Stimulated activated CD4-positive, alpha-beta T cell treated with anti-CD3 and anti-CD28 coated beads, Interleukin-12 subunit alpha, Interleukin-12 subunit beta, amount 100 ng/mL, for 4 hours (primary cell): ENCODE measurements around the gene CTBS.
"Not testable (repeated sequence)": the region's sequence is repeated elsewhere in the genome, so short reads cannot be mapped to it uniquely, and the experiment has no call there.

Experiments used
- DNase-seq: peaks from one replicate; pipeline ENCODE4 v3.0.0-alpha.2; 2020

The CTBS gene, protein sequence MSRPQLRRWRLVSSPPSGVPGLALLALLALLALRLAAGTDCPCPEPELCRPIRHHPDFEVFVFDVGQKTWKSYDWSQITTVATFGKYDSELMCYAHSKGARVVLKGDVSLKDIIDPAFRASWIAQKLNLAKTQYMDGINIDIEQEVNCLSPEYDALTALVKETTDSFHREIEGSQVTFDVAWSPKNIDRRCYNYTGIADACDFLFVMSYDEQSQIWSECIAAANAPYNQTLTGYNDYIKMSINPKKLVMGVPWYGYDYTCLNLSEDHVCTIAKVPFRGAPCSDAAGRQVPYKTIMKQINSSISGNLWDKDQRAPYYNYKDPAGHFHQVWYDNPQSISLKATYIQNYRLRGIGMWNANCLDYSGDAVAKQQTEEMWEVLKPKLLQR

DNA sequence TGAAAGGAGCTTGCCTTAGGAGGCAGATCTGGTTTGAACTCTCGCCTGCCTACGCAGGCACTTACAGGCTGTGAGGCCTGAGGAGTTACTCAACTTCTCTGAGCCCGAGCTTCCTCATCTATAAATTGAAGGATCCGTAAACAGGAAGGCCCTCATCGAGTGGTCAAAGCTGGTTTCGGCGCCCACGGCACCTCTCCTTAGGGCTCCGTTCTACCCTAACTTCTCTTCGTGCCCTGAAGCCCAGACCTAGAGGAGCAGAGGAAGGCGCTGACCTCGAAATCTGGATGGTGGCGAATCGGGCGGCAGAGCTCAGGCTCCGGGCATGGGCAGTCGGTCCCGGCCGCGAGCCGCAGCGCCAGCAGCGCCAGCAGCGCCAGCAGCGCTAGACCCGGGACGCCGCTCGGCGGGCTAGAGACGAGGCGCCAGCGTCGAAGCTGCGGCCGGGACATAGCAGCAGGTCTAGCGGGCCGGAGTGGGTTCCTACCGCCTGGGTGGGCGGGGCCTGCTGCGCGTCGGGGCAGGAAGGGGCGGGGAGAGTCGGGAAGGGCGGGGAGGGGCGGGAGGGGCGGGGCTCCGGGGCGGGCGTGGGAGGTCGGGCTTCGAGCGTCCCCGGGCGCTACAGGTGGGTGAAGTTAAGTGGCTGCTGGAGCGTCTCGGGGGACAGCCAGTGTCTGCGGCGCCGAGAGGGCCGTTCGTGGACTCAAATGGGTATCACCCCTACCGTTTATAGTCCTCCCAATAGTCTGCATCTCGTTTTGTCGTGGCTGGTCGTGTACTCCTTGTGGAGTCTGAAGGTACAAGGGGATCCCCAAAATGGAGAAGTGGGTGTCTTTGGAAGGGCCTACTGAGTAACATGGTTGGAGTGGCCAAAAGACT lies at the start of gene CTBS:
Gene CTBS (minus strand): TSS at position 474 of the 876 bp plus-strand sequence. CDS start 25 bp downstream, at position 449.
- DNase-seq: peak; percentile 86

DNA sequence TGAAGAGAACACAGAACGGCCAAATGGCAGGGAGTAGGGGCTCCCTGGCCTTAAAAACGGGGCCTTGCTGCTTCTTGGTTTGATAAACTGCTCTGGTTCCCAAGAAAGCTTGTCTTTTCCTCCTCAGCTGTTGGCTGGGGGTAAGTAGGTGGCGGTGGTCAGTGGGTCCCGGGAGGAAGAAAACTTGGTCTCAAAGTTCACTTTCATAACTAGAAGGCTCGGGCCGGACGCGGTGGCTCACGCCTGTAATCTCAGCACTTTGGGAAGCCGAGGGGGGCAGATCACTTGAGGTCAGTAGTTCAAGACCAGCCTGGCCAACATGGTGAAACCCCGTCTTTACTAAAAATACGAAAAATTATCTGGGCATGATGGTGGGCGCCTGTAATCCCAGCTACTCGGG lies 47.3 kb upstream of the CTBS start:
- DNase-seq: no peak

DNA sequence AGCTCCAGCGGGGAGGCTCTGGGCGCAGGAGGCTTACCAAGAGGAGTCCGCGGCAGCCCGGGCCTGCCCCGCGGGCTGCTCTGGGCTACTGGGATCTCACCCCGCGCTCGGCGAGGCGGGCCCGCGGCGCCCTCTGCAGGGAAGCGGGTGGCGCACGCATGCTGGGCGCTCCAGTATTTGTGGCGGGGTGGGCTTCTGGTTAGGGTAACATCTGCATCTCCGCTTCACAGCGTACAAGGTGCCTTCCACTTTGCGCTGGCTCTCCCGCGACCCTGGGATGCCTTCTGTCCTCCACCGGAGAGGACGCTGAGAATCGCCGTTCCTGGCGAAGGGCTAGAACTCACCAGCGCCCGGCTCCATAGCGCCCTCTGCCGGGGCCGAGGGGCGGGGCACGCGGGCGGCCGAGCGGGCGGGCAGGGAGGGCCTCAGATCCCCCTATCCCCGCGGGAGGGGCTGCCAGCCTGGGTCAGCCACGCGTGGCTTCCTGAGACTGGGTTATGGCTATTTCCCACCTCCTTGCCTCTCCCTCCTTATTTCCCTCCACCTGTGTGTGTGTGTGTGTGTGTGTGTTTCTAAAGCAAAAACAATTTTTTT lies 46.6 kb upstream of the CTBS start:
- DNase-seq: peak; percentile 72

DNA sequence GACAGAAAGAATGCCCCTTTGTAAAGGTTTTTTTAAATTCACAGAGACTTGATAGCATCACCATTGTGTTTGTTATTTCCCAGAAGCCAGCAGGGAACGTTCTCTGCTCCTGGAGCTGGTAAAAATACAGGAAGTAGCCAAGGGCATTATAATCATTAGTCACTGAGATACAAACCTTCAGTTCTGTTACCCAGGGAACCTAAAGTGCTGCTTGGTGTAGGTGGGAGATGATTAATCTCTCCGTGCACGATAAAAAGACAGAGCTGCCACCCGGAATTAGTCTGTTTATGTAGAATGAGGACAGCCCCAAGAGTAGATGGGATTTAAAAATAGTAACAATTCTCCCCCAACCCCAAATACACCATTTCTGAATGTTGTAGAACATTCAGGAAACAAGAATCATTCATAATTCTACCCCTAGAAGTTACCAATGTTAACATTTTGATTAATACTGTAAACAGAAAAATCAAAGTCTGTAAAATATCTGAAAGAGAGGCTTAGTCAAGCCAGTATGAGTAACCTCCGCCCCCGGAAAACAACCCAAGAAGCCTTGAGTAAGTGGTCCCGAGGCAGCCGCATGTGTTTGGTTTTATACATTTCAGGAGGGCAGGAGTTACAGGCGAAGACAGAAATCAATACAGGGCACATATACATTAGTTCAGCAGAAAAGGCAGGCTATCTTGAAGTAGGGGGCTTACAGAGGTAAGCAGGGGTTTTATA lies 45.3 kb upstream of the CTBS start:
- DNase-seq: peak; percentile 41

DNA sequence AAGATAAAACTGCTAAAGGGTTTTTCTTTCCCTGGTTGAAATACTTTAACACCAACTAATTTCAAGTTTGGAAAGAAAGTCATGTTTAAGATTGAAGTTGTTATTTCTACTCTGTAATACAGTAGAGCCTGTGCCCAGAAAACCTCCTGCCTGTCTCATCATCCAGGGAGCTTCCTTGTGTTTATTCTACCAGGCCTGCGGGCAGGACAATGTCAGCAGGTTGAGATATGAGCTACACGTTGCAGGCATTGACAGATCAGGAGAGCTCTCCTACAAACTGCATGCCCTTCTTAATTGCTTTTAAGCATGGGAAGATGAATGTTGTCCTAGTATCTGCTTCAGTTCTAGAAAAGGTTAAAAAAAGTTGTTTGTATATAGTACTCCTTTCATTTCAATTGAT lies 43.1 kb upstream of the CTBS start:
- no peak for DNase-seq

DNA sequence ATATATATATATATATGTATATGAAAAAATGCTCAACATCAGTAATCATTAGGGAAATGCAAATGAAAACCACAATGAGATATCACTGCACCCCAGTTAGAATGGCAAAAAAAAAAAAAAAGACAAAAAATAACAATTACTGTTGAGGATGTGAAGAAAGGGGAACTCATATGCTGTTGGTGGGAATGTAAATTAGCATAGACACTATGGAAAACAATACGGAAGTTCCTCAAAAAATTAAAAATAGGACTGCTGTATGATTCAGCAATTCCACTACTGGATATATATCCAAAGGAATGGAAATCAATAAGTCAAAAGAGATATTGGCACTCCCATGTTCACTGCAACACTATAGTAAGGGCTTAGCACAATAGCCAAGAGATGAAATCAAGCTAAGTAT lies 41.5 kb upstream of the CTBS start:
- DNase-seq: no peak

DNA sequence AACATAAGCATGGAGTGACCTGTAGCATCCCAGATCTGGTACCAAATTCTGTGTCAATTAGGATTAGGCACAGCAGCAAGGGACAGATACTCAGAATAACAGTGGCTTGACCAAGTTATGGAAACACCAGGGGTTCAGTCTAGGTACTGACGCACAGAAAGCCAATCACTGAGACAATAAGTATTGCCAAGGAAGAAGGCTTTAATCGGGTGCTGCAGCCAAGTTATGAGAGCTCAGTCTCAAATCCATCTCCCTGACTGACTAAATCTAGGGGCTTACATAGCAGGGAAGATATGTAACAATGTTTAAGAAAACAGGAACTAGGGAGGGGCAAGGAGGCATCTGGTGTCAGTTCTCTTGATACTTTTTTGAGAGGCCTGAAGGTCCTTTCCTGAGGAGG lies 39.6 kb upstream of the CTBS start:
- no peak for DNase-seq

DNA sequence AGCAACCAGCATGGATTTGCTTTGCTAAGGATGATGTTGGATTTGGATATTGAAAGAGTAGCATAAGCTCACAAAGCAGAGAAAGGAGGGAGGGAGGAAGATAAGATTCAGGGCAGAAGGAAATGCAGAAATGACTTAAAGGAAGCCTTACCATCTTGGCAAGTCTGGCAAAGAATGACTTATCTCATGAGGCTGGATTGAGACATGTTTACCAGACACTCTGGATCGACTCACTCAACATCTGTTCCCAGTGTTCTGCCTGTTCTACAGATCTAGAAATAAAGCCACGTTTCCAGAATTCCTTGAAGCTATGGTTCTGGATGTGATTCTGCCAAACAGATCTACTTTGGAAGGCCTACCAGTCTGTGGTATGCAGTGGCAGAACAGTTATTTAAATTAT lies 38.8 kb upstream of the CTBS start:
- DNase-seq: no peak

DNA sequence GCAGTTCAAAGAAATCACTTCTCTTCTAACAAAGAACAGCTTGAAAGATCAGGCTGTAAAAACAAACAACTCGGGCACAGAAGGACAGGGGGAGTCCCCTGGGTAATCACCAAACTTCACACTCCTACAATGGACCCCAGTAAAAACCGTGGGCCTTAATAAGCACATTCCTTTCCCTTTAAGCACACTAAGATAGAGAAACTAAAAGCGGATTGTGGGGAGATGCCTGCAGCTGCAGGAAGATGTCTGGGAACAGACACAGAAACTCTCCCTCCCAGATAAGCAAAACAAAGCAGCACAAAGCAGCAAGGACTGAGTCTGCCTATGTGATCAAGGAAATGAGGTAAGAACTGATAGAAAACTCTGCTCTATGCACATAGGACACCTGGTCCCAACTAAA lies 37.6 kb upstream of the CTBS start:
- no peak for DNase-seq

DNA sequence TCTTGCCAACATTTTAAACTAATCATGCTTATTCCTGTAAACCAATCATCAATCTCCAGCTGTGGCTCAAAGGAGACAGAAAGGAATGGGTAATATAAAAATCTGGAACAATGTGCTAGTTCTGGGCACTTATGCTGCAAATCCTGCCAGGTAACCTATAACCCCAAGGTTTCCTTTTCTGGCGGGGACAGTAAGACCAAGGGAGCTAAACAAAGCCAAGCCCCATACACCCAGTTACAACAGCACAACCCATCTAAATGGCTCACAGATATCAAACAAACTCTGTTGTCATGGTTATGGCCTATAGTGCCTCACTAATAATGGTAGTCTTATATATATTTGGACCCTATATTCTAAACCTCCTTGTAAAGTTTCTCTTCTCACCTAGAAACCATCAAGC lies 36.9 kb upstream of the CTBS start:
- no peak for DNase-seq

DNA sequence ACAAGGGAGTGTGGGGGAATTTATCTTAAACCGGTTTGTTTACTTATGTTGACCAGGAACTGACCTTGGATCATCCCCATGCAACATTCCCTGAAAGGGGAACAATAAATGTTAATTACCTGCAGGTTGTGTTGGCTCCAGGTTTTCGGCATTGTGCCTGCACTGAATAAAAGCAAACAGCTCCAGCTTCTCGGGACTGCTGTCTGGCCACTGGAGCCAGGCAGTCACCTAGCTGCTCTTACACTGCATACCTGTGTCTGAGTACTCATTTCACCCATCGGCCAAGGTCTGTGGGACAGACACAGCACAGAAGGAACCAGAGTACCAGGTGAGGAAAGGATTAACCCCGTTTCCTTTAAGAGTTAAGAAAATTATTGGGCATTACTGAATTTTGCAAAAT lies 32.7 kb upstream of the CTBS start:
- no peak for DNase-seq

DNA sequence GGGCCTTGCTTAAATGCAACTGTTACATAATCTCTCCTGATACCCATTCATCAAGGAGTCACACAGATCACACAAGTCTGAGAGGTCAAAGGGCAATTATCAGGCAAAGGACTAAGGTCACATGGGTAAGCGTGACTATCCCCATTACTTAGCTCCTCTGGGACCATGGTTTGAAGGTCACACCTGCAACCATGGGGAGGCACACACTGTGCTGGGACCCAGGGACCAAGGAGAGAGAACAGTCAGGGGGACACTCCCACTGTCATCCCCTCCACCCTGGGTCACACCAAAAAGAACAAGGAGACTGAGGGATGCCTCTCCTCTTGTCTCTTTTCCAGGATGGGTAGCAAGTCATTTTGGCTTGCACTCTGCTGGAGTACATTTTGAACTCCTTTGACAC lies 30.9 kb upstream of the CTBS start:
- DNase-seq: no peak

DNA sequence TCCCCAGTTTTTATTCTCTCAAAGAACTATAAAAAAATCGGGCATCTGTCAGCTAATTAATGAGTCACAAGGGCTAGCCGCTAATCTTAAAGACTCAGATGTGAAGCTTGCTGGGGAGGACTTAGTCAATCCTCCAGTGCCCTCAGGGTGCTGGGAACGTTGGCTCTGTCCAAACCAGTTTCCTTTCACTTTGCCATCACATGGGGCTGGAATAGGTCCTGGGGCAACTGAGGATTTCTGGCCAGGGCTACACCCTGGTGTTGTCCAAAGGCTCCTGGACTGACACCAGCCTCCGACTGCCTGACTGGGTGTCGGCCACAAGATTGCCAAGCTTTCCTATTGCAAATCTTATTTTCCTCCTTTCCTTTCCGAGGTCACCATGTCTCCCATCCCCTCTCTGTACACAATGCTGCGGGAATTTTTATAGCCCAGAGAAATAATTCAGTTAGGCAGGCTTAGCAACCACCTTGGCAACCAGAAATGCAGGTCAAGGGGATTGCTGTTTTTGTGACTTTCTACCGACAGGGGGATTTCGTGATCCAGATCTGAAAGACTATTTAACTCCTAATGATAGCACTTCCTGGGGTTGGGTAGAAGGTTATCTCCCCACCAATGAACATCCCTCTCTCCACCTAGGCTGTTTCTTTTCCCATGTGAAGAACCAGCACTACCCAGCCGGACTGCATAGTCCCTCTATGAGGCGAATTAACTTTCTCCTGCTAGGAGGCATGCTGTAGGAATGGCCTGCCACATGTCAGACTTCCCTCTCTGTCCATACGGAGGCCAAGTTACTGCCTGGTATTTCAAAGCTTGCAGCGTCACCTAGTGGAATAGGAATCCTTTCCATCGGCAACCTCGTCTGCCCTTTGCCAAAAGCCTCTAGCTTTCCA lies 29.9 kb upstream of the CTBS start:
- no peak for DNase-seq

DNA sequence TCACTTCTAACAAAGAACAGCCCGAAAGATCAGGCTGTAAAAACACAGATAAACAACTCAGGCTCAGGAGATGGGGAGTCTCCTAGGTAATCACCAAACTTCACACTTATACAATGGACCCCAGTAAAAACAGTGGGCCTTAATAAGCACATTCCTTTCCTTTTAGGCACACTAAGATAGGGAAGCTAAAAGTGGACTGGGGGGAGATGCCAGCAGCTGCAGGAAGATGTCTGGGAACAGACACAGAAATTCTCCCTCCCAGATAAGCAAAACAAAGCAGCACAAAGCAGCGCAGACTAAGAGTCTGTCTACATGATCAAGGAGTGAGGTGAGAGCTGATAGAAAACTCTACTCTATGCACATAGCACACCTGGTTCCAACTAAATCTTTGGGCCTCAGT lies 29.0 kb upstream of the CTBS start:
- DNase-seq: no peak

DNA sequence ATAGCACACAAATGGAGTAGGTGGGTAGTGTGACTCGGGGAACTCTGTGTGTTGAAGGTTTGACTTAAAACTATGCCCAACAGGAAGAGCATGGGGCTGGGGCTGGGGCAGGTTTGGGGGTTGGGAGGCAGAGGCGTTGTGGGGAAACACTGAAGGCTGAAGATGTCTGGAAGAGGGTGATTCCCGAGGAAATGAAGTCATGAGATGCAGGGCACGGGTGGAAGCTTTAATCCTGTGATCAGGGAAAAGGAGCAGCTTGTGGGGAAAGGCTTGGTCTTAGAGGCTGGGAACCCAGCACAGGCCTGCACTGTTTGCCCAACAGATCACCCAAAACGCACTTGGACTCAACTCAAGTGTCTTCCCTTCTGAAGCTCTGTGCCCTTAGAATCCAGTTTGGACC lies 26.6 kb upstream of the CTBS start:
- no peak for DNase-seq

DNA sequence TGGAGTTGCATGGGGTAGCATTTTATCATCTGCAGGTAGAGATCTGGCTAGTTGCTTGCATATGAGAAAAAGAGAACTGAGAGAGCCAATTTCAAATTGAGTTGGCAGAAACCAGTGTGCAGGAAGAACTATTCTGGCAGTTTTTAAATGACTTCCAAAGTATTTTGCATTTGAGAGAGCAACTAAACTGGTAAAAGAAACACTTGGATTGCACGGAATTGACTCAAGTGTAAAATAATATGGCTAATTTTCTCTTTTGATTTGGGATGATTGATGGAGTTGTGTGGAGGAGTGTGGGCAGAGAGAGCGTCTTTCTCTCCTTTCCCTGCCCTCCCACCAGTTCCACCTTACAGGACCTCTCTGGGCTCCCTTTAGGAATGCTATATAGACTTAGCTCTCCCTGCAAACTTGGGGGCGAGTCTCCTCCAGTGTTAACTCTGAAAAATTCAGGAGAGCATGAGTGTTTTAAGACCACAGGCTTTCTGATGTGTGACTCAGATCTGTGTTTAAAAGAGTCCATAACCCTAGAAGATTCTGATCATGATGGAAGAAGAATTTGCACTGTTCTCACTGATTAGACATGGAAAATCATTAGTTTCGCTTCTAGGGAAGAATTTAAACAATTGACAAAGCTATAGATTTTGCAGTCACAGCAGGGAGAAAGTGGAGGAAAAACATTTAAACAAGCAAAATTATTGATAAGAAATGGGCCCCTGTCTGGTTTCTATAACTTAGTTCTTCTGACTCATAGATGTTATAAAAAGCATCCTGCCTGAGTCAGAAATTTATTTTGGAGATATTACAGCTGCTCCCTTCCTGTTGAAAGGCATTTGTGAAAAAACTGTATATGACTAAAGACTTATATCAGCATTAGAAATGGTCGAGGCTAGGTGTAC lies 24.9 kb upstream of the CTBS start:
- DNase-seq: no peak

DNA sequence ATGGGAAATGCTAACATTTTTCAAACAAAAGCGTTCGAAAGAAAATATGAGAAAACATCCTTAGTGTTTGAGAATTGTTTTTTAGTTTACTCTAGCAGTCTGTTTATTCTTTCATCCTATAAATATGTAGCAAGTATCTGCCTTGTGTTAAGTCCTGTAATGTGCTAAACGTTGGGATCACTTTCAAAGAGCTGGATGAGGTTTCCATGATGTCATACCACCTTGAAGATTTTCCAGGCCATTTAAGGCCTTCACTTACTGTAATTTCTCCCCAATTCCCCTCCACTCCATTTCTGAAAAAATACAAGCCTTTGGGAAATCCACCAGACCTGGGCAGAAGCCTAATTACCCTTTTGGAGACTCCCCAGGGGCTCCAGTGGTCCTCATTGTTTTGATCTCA lies 24.2 kb upstream of the CTBS start:
- no peak for DNase-seq

DNA sequence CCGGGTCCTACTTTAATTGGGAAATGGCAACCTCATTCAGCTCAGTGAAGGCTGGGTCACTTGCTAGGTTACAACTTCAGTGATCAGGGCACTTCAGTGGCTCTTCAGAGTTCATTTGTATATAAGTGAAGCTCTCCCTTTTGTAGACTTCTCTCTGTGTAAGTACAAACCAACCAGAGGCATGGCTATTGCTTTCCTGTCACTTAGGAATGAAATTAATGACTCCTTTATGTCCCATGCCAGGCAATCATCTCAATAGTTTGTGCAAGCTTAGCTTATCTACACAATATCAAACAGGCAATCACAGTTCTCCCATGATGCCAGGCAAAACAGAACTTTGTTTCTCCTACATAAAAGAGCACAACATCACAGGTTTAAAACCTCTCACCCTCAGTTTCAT lies 22.8 kb upstream of the CTBS start:
- DNase-seq: no peak

DNA sequence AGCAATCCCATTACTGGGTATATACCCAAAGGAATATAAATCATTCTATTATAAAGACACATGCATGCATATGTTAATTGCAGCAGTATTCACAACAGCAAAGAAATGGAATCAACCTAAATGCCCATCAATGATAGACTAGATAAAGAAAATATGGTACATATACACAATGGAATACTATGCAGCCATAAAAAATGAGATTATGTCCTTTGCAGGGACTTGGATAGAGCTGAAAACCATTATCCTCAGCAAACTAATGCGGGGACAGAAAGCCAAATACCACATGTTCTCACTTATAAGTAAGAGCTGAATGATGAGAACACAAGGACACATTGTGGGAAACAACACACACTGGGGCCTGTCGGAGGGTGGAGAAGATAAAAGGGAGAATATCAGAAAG lies 20.7 kb upstream of the CTBS start:
- DNase-seq: not testable (repeated sequence)

DNA sequence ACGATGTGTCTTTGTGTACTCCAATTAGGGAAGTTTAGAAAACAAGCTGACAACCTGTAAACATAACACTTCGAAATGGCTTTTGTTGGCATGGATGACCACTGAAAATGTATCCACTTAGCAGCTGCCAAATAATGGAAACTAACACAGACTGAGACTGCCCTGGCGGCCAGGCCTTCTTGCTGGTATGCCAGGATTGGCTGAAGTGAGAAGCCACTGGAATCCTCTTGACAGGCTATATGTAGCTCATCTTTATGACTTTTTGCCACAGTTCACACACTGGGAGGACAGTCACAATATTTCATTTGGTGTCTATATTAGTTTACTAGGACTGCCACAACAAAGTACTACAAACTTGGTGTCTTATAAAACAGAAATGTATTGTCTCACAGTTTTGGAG lies 12.9 kb upstream of the CTBS start:
- no peak for DNase-seq

DNA sequence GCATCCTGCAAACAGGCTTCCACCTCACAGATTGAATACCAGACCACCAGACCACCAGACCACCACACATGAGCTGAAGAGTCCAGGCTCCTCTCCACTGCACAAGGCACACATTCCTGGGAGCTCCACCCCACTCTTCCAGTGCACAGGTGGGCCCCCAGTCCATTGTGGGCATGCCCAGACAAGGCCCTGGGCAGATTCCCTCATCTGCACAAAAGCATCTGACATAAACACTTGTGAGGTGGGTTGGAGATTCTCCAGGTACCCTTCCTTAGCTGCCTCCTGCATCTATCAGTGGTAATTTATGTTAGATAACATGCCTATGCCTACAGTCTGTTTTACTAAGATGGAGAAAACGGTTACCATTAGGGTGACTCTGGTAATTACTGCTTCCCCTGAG lies 11.6 kb upstream of the CTBS start:
- DNase-seq: no peak
